NCI-H1694 (cell line): ENCODE data around the gene IL24.
A peak's percentile ranks its signal among the peaks of the same experiment; 100 is the strongest.
"Not testable (repeated sequence)": the region's sequence is repeated elsewhere in the genome, so short reads cannot be mapped to it uniquely, and the experiment has no call there.

Experiments used
- DNase-seq: peaks from one replicate; lab custom pipeline; 2025; lab: John Stamatoyannopoulos, UW

IL24 gene

GRCh38 chr1:206897175-206897574 is at the start of gene IL24:
IL24 (plus strand) TSS chr1:206897443; CDS start chr1:206897833, 390 bp downstream.
- no peak for DNase-seq

- DNase-seq = no peak
Observed at GRCh38 chr1:206847946-206848345, 49.3 kb upstream of the IL24 start.

- no peak for DNase-seq
Observed at GRCh38 chr1:206850401-206850800, 46.8 kb upstream of the IL24 start.

- DNase-seq = no peak
Observed at GRCh38 chr1:206851341-206852010, 45.8 kb upstream of the IL24 start.

GRCh38 chr1:206852662-206853061 is 44.6 kb upstream of the IL24 start:
- DNase-seq = not testable (repeated sequence)

- not testable (repeated sequence) for DNase-seq
Observed at GRCh38 chr1:206853696-206854095, 43.5 kb upstream of the IL24 start.

- DNase-seq = no peak
Observed at GRCh38 chr1:206854401-206855129, 42.7 kb upstream of the IL24 start.

- DNase-seq = no peak
Observed at GRCh38 chr1:206855859-206856258, 41.4 kb upstream of the IL24 start.

- no peak for DNase-seq
Observed at GRCh38 chr1:206856674-206857464, 40.4 kb upstream of the IL24 start.

- no peak for DNase-seq
Observed at GRCh38 chr1:206859082-206859521, 38.1 kb upstream of the IL24 start.

- DNase-seq = no peak
Observed at GRCh38 chr1:206860165-206860564, 37.1 kb upstream of the IL24 start.

GRCh38 chr1:206863266-206863665 is 34.0 kb upstream of the IL24 start:
- DNase-seq = no peak

- DNase-seq = peak; percentile 82
Observed at GRCh38 chr1:206864939-206865671, 32.1 kb upstream of the IL24 start, which contains the start of gene IL20. IL20 (plus strand) TSS chr1:206865623; CDS start chr1:206865853, 230 bp downstream.

- DNase-seq = no peak
Observed at GRCh38 chr1:206866062-206866461, 31.2 kb upstream of the IL24 start.

GRCh38 chr1:206867239-206867638 is 30.0 kb upstream of the IL24 start:
- DNase-seq = no peak

- DNase-seq = no peak
Observed at GRCh38 chr1:206867716-206868115, 29.5 kb upstream of the IL24 start.

- DNase-seq = no peak
Observed at GRCh38 chr1:206868264-206868663, 29.0 kb upstream of the IL24 start.

GRCh38 chr1:206872139-206872538 is 25.1 kb upstream of the IL24 start:
- no peak for DNase-seq

- no peak for DNase-seq
Observed at GRCh38 chr1:206873603-206874188, 23.5 kb upstream of the IL24 start.

- DNase-seq = no peak
Observed at GRCh38 chr1:206875752-206876377, 21.4 kb upstream of the IL24 start.

- DNase-seq = peak; percentile 27
Observed at GRCh38 chr1:206878456-206878855, 18.8 kb upstream of the IL24 start.
